Measurements from ENCODE around the gene RAN.
"Not testable (repeated sequence)": the region's sequence is repeated elsewhere in the genome, so short reads cannot be mapped to it uniquely, and the experiment has no call there.

The RAN gene

GRCh38 chr12:130879212-130879686 lies 7.4 kb downstream of the RAN start:
- DNase-seq, result no peak

DNA sequence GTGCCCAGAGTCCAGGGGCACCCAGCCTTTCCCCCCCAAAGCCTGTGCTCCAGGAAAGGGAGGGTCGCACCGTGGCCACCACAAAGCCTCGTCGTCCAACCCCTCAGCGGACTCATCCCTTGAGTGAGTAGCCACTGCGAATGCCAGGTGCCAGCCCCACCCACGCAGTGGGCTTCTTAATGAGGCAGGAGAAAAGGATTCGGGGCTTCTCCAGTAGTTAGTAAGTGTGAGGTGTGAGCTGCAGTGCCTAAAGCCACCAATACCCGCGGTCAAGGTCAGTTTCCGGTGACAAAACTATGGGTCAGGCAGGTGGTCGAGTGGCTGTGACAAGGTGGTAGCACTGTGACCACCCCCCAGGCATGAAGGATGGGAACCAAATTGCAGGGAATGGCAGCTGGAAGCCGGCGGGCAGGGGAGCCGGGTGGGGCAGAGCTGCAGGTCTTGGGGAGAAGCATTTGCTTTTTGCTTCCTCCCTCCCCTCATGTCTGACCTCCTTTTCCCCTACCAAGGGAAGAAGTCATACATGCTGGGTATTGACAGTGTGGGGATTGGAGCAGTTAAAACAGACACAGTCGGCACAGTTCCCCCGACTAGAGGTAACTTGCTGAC lies 8.0 kb downstream of the RAN start:
- no peak for DNase-seq

- DNase-seq, result no peak
Measured at GRCh38 chr12:130880411-130880885, 8.6 kb downstream of the RAN start.

- no peak for DNase-seq
Measured at GRCh38 chr12:130881046-130881445, 9.2 kb downstream of the RAN start.

GRCh38 chr12:130881548-130881947 lies 9.7 kb downstream of the RAN start:
- DNase-seq, result no peak

GRCh38 chr12:130887190-130887589 lies 15.3 kb downstream of the RAN start:
- not testable (repeated sequence) for DNase-seq

GRCh38 chr12:130904064-130904463 lies 32.2 kb downstream of the RAN start:
- no peak for DNase-seq

DNA sequence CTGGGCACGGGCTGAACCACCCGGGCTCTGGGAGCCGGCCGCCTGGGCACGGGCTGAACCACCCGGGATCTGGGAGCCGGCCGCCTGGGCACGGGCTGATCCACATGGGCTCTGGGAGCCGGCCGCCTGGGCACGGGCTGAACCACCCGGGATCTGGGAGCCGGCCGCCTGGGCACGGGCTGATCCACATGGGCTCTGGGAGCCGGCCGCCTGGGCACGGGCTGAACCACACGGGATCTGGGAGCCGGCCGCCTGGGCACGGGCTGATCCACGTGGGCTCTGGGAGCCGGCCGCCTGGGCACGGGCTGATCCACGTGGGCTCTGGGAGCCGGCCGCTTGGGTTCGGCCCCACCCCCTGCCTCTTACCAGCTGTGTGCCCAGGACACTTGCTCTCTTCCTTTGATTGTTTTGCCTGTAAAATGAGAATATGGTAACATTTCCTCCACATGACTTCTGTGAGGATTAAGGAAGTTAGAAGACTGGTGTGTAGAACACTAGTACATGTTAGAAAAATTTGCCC lies 33.1 kb downstream of the RAN start:
- DNase-seq, result not testable (repeated sequence)

GRCh38 chr12:130909111-130909510 lies 37.2 kb downstream of the RAN start:
- DNase-seq, result no peak

- DNase-seq, result no peak
Measured at GRCh38 chr12:130911193-130911592, 39.3 kb downstream of the RAN start.

- DNase-seq, result no peak
Measured at GRCh38 chr12:130911933-130912332, 40.1 kb downstream of the RAN start.

- DNase-seq, result peak; percentile 68
Measured at GRCh38 chr12:130916241-130916911, 44.5 kb downstream of the RAN start.

- no peak for DNase-seq
Measured at GRCh38 chr12:130917607-130918006, 45.7 kb downstream of the RAN start.

- DNase-seq, result no peak
Measured at GRCh38 chr12:130919086-130919485, 47.2 kb downstream of the RAN start.

- no peak for DNase-seq
Measured at GRCh38 chr12:130920119-130920703, 48.3 kb downstream of the RAN start.

GRCh38 chr12:130920723-130921381 lies 49.0 kb downstream of the RAN start:
- DNase-seq, result no peak

DNA sequence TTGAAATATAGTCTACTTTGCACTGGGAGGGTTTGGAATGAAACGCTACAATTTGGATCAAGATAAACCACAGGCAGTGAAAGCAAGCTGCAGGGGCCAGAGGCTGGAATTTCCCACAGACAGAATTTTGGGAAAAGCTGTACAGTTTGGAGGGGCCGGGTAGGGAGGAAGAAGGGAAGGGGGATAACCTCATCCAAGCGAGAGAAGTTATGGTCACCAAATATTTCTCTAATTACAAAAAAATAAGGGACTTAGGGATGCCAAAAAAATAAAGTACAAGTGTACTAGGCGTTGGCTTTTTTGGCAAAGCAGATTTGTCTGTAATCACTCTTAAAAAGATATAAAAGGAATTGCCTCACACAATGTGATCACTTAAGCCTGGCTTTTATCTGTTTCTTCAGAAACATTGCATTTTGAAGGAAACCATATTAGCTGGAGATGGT lies 50.7 kb downstream of the RAN start:
- DNase-seq, result no peak

- no peak for DNase-seq
Measured at GRCh38 chr12:130924966-130925665, 53.2 kb downstream of the RAN start.

DNA sequence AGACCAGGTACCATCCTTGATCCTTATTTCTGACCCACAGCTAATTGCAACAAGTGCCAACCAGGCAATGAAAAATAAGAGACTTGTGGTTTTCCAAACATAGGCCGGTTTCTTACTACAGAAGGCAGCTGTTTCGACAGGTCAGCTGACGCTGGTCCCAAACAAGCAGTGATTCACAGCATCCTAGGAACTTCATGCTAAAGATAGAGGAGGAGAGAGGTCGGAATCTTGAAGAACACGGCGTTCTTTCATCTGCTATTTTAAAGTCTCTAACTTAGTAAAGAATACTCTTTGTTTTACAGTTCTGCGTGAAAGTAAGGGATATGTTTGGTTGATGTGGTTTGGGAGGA lies 53.8 kb downstream of the RAN start:
- DNase-seq, result no peak
